Esophagus muscularis mucosa (tissue), 4 donors: ENCODE data around the gene ADAMTS17.

Experiments
- CTCF ChIP-seq, 3 experiments: fragments of 200-600 bp in 2 of 3; fragments of 450-650 bp in 1 of 3; sonication (generic) in 2 of 3; IDR thresholded peaks; one replicate each; pipeline ENCODE4 v1.5.1; 2017 to 2019; ENCODE audit warnings: antibody characterized with exemption in 3 of 3, mild to moderate bottlenecking in 2 of 3, moderate library complexity in 1 of 3
- EP300 ChIP-seq: sonication (generic); formaldehyde crosslinking; IDR thresholded peaks from one replicate; pipeline ENCODE4 v1.6.1; 2017; ENCODE audit warnings: antibody characterized with exemption
- POLR2A ChIP-seq: fragments of 450-650 bp; IDR thresholded peaks from one replicate; pipeline ENCODE4 v1.6.1; 2017; ENCODE audit warnings: antibody characterized with exemption, moderate library complexity, mild to moderate bottlenecking, low read depth
- POLR2AphosphoS5 ChIP-seq, 2 donors: sonication (generic); formaldehyde crosslinking; IDR thresholded peaks; one replicate each; pipeline ENCODE4 v1.6.1; 2017; ENCODE audit warnings: antibody characterized with exemption in 2 of 2

GRCh38 chr15:100082761-100083402 lies 258.9 kb downstream of the ADAMTS17 start:
- TF ChIP-seq CTCF (IDR thresholded peaks at IDR 0.05), result no peak
- TF ChIP-seq POLR2AphosphoS5 (IDR thresholded peaks at IDR 0.05), result no peak
- TF ChIP-seq POLR2A, result no peak
- no peak for TF ChIP-seq EP300
